Measurements from ENCODE around the gene CHEK1. TPM values are rescaled to one million over a fixed set of nuclear protein-coding genes. Genes with fewer than 3 reads are reported as not detected.

Gene CHEK1
- total RNA-seq, 4 donors from 2014 or later = 1.3 to 6.3 (median 3.4) TPM

- TF ChIP-seq, protein P1, sequence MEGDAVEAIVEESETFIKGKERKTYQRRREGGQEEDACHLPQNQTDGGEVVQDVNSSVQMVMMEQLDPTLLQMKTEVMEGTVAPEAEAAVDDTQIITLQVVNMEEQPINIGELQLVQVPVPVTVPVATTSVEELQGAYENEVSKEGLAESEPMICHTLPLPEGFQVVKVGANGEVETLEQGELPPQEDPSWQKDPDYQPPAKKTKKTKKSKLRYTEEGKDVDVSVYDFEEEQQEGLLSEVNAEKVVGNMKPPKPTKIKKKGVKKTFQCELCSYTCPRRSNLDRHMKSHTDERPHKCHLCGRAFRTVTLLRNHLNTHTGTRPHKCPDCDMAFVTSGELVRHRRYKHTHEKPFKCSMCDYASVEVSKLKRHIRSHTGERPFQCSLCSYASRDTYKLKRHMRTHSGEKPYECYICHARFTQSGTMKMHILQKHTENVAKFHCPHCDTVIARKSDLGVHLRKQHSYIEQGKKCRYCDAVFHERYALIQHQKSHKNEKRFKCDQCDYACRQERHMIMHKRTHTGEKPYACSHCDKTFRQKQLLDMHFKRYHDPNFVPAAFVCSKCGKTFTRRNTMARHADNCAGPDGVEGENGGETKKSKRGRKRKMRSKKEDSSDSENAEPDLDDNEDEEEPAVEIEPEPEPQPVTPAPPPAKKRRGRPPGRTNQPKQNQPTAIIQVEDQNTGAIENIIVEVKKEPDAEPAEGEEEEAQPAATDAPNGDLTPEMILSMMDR (IDR thresholded peaks at IDR 0.05; ENCODE audit: low read depth) = no peak
These were observed 19.5 kb upstream of the CHEK1 start for GRCh38 chr11:125605417-125605816.

DNA sequence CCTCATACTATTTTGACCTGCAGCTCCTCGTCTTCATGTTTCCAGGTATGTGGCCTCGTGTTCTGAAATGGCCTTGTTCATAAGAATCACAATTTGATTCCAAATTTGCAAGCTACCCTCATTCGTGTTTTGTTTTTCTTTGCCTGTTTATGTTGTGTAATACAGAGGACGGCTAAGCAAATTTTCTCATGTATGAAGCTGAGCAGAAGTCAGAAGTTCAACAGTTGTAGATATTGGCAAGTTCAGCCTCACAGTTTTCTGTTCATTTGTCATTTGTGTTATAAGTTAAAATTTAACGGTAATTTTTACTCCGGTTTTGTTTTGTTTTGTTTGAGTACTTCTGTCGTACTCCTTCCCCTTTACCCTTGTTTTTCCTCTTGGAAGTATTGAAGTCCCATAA is 15.4 kb upstream of the CHEK1 start:
- TF ChIP-seq, protein P1 (IDR thresholded peaks at IDR 0.05; ENCODE audit: low read depth) = no peak

GRCh38 chr11:125618383-125618782 is 6.6 kb upstream of the CHEK1 start:
- TF ChIP-seq, protein P1 (IDR thresholded peaks at IDR 0.05; ENCODE audit: low read depth) = no peak

GRCh38 chr11:125621995-125622394 is 3.0 kb upstream of the CHEK1 start:
- TF ChIP-seq, protein P1 (IDR thresholded peaks at IDR 0.05; ENCODE audit: low read depth) = no peak

- TF ChIP-seq, protein P1 (IDR thresholded peaks at IDR 0.05; ENCODE audit: low read depth) = no peak
These were observed 1.9 kb upstream of the CHEK1 start for GRCh38 chr11:125623064-125623463.

- TF ChIP-seq, protein P1 (IDR thresholded peaks at IDR 0.05; ENCODE audit: low read depth) = no peak
These were observed 264 bp downstream of the CHEK1 start for GRCh38 chr11:125625225-125625629.

DNA sequence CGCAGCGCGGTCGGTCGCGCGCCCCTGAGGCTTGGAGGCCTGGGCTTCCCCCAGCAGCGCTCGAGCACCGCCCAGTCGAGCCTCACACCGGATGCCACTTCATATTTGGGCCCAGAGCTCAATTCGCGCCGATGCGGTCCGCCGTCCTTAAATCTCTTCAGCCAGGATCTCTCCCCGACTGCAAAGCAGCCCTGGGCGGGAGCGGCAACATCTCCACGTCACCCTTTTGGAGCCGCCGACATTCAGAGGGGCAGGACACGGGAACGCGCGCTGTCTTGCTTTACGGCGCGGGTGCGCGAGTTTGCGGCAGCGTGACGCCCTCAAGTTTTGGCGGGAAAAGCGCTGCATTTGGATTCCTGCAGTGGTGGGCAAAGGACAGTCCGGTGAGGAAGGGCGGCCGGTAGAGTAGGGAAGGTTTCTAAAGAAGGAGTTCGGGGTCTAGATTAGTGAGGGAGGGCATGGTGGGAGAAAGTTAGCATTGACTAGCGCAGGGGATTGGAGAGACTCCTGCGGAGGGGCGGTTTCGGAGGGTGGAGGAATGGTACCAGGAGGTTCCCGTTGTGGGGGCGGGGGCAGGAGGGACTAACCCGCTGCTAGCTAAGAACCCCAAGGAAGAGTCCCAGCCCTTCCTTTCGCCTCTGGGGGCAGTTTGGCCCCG is 796 bp downstream of the CHEK1 start:
- TF ChIP-seq, protein P1 (IDR thresholded peaks at IDR 0.05; ENCODE audit: low read depth) = no peak
